ENCODE results near the gene TMEM91.
"Not testable (repeated sequence)": the region's sequence is repeated elsewhere in the genome, so short reads cannot be mapped to it uniquely, and the experiment has no call there.

The TMEM91 gene

DNA sequence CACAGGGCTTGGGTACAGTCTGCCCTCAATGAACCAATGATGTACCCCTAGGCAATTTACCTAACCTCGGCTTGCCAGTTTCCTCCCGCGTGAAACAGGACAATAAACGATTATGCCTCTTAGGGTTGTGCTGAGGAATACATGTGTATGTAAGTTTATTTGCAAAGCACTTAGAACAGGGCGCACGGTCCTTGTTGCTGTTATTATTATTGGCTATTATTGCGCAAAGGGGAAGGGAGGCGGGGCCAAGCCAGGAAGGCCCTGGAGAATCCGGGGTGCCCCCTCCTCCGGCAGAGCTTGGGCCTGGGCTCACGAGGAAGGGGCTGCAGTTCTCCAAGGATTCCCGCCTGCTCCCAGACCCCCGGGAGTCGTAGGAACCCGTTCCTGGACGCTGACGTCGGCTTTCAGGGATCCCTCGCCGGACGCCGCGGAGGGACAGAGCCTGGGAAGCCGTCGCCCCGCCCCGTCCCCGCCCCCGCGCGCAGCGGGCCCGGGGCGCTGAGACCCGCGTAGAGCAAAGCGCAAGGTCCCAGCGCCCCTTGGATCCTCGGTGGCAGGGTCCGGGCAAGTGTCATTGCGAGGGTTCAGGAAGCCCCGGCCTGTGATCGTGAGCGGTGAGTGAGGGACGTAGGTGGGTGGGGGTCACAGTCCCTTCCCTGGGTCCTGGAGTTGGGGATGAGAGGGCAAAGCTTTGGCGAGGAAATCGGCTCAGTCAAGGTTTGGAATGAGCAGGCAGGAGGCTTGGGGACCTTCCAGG lies at the start of gene TMEM91:
TMEM91 (plus strand) TSS at position 293 of the 757 bp plus-strand sequence. CDS start 1,777 bp downstream, outside the sequence.
- DNase-seq = no peak

DNA sequence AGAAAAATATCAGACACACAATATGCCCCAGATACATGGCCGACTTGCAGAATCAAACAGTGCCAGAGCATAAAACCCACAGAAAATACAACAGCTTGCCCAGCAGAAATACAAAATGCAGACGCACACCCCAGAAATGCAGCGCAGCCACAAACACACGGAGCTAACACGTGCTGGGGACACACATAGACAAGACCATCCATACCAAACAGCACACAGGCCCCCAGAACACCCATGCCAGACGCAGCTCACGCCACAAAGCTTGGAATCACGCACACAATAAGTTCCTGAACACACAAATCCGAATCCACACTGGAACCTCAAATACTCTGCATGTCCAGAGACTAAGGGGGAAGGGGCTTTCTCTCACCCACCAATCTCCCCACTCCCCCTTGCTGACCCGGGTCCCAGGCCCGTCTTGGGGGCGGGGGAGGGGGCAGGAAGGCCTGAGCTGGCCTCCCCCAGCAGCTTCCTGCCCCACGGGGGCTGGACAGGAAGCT lies 49.2 kb upstream of the TMEM91 start:
- DNase-seq = no peak

DNA sequence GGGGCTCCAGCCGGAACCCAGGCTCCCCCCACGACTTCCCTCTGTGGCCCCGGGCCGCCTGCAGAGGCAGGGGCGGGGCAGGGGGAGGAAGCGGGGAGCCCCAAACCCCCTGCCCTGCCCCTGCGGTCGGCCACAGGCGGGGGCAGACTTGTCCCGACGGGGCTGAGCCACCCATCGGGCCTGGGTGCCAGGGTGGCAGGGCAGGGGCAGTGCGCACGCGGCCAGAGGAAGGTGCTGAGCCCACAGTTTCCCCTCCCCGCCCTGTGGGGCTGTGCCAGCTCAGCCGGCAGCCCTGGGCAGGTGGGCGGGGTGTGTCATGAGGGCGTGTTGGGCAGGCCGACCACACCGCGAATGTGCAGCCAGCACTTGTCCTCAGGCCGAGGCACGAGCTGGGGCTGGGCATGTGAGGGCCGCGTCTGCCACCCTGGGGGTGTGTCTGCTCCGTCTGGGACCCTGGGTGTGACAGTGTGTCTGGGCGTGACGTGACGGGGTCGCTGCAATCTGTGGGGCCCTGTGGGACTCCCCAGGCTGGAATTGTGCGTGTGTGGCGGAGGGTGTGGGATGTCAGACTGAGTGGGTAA lies 48.7 kb upstream of the TMEM91 start:
- DNase-seq = peak; percentile 81 to 86

DNA sequence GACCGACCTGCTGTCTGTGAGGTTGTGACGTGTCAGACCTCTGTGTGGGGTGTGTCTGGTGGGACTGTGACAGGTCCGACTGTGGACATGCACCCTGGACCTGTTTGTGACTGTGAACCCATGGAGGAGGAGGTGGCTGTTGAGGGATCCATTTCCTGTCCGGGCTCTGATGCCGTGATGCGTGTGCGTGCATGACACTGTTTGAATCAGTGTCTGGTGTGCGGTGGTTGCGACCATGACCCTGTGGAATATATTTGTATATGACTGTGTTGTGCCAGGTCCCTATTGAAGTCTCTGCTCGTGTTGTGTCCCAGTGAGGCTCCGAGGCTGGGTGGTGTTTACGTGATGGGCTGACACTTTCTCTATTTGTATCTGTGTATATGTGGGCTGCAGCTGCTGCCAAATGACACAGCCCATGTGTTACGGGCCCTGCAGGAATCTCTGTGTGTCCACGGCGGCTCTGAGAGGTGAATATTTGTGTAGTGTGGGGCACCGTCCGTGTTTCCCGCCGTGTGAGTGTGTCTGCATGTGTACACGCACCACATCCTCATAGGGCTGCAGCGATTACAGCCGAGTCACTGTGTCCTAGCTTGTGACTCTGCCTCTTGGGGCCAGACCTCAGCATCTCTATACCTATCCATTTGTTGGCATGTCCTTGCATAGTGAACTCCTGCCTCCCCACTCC lies 48.0 kb upstream of the TMEM91 start:
- DNase-seq = no peak

DNA sequence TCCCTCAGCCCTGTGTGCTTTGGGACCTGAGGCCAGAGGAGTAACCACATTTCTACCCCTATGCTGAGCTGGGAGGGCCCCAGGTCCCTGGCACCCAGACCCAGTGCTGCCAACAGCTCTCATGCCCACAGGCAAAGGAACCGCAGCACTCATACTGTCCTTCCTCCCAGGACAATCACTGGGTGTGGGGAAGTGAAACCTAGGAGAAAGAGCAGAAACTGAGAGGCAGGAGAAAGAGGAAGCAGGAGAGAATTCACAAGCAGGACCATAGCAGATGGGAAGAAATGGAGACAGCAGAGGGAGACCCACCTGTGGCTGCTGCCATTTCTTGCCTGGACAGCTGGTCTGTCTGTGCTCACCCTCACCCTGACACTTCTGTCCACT lies 47.5 kb upstream of the TMEM91 start:
- DNase-seq = no peak

DNA sequence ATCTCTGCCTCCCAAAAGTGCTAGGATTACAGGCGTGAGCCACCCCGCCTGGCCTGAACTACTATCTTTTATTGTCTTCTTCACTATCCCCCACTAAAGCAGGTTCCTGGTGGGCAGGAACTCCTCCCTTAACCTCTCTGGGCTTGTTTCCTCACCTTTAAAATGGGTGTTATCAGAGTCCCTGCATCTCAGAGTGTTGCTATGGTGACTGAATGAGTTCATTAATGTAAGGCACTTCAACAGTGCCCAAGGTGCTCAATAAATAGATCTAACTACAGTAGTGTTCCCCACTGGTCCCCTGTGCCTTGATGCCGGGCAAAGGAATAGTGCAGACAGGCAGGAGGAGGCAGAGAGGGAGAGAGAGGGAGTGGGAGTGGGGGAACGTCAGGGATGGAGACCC lies 45.9 kb upstream of the TMEM91 start:
- DNase-seq = no peak

DNA sequence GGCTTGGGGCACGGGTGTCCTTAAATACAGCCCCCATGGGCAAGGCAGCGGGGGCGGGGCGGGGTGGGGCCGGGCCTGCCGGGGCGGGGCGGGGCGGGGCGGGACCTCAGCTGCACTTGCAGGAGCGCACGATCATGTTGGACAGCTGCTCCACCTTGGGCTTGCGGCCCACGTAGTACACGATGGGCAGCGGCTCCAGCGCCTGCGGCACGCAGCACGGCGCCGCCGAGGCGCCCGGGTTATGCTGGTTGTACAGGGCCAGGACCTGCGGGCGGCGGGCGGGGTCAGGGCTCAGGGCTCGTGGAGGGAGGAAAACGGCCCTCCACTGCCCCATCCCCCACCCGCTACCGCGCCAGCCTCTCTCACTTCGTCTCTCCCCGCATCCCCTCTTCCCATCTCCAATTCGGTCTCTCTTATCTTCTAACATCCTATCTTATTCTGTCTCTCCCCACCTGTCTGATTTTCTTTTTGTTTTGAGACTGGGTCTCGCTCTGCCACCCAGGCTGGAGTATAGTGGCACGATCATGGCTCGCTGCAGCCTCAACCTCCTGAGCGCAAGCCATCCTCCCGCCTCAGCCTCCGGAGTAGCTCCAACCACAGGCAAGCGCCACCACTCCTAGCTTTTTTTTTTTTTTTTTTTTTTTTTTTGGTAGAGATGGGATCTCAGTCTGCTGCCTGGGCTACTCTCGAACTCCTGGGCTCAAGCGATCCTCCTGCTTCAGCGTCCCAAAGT lies 45.2 kb upstream of the TMEM91 start:
- DNase-seq = no peak

DNA sequence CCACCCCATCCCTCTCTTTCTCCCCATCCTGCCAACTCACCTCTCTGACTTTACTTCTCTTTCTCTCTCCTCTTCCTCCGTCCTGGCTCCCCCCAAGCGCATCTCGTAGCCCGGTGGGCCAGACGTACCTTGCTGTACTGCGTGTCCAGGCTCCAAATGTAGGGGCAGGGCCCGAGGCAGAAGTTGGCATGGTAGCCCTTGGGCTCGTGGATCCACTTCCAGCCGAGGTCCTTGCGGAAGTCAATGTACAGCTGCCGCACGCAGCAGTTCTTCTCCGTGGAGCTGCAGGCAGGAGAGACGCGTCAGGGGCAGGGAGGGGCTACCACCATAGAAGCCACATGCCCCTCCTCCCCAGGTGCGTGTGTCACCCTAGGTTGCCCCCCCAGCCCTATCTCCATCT lies 44.3 kb upstream of the TMEM91 start:
- no peak for DNase-seq

DNA sequence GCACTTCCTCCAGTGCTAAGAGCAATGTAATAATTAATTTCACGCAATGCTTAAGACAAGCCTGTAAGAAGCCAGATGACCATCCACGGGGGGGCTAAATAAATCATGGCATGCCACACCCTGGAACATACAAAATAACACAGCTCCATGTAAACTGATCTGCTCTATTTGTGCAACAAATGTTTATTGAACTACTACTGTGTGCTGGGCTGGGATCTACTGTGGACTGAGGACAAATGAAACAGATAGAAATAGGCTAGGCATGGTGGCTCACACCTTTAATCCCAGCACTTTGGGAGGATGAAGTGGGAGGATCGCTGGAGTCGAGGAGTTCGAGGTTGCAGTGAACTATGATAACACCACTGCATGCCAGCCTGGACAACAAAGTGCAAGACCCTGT lies 43.9 kb upstream of the TMEM91 start:
- no peak for DNase-seq

DNA sequence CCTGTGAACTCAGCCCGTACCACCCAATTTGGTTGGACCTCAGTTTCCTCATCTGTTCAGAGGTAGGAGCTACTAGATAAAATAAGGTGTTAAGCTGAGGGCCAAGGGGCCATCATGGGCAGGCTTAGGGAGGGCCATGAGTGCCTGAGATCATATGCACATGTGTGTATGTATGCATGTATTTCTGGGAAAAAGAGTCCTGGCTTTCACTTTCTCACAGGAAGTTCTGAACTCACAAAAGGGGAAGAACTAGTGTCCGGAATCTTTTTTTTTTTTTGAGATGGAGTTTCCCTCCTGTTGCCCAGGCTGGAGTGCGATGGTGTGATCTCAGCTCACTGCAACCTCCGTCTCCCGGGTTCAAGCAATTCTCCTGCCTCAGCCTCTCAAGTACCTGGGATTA lies 41.5 kb upstream of the TMEM91 start:
- DNase-seq = no peak

DNA sequence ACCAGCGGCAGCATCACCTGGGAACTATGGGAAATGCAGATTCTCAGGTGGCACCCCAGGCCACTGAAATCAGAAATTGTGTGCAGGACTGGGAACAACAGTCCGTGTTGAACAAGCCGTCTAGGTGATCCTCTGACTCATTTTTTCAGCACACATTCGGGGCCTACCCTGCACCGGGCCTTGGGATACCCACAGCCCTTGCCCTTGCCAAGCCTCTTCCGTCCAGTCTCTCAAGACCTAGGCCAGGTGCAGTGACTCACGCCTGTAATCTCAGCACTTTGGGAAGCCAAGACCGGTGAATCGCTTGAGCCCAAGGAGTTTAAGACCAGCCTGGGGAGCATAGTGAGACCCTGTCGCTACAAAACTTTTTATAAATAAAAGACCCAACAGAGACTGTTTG lies 40.9 kb upstream of the TMEM91 start:
- DNase-seq = no peak

DNA sequence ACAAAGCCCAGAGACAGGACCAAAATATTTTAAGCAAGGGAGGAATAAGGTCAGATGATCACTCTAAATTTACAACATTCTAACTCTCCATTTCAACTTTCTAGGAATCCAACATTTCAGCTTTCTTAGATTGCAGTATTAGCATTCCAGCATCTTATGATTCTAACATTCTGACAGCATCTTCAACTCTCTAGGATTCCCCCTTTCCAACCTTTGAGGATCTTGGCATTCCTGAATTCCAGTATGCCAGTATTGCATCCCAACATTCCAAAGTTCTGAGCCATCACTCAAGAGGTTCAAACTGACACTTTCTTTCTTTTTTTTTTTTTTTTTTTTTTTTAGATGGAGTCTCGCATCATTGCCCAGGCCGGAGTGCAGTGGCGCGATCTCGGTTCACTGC lies 36.4 kb upstream of the TMEM91 start:
- DNase-seq = no peak

DNA sequence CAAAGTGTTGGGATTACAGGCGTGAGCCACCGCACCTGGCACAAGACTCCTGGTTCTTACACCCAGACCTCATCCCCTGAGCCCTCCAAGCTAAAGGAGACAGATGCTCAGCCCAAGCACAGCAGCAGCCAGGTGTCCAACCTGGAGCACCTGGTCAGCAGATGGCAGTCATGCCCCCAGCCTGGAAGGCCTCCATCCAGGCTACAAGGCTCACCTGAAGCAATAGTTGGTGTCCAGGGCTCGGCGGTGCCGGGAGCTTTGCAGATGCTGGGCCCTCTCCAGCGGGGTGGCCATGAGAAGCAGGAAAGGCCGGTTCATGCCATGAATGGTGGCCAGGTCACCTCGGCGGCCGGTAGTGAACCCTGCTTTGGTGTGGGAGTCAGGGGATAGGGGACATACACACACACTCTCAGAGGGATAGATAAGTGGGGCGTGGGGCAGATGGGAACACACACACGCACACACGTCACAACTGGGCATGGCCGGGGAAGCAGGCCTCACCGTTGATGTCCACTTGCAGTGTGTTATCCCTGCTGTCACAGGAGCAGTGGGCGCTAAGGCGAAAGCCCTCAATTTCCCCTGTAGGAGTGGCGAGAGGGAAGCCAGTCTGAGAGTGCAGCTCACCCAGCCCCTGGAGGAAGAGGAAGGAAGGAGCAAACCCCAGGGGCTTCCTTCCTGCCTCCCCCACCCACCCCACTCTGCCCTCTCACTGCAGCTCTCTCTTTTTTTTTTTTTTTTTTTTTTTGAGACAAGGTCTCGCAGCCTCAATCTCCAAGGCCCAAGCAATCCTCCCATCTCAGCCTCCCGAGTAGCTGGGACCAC lies 34.5 kb upstream of the TMEM91 start:
- no peak for DNase-seq

DNA sequence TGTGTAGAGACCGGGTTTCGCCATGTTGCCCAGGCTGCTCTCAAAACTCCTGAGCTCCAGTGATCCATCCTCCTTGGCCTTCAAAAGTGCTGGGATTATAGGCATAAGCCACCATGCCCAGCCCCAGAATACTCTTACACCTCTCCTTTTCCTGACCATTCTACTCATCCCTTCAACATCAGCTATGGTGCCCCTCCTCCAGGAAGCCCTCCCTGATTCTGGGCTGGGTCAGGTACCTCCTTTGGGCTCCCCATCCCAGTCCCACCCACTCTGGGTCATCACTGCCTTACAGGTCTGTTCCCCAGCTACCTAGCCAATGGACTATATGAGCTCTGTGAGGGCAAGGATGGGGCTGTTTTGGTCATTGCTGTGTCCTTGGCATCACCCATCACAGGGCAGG lies 32.2 kb upstream of the TMEM91 start:
- no peak for DNase-seq

DNA sequence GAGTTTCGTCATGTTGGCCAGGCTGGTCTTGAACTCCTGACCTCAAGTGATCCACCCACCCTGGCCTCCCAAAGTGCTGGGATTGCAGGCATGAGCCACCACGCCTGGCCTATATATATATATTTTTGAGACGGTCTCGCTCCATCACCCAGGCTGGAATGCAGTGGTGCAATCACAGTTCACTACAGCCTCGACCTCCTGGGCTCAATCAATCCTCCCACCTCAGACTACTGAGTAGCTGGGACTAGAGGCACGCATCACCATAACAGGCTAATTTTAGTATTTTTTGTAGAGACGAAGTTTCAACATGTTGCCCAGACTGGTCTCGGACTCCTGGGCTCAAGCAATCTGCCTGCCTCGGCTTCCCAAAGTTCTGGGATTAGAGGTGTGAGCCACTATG lies 29.4 kb upstream of the TMEM91 start:
- DNase-seq = not testable (repeated sequence)

DNA sequence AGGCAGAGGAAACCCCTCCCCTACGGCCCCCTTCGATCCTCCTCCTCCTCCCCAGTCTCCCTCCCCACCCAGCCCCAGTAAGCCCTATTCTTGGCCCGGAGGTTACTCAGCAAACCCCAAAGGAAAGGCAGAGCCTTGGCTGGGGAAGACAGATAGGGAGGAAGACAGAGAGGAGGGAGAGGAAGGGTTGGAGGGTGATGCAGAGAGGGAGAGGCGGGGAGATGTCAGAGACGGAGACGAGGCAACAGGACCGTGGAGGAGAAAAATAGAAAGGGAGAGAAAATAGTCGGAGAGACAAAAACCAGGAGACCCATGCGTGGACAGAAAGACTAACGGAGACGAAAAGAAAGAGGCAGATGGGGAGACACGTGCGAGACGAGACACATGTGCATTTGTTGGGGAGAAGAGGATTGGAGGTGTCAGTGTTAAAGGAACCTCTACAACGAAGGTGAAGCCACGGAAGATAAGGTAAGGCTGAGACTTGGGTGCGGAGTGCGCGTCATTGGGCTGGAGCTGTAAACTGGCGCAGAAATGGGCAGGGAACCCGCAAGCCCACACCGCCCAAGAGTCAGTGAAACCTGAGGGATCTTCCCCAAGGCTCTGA lies 25.5 kb upstream of the TMEM91 start:
- DNase-seq = no peak

DNA sequence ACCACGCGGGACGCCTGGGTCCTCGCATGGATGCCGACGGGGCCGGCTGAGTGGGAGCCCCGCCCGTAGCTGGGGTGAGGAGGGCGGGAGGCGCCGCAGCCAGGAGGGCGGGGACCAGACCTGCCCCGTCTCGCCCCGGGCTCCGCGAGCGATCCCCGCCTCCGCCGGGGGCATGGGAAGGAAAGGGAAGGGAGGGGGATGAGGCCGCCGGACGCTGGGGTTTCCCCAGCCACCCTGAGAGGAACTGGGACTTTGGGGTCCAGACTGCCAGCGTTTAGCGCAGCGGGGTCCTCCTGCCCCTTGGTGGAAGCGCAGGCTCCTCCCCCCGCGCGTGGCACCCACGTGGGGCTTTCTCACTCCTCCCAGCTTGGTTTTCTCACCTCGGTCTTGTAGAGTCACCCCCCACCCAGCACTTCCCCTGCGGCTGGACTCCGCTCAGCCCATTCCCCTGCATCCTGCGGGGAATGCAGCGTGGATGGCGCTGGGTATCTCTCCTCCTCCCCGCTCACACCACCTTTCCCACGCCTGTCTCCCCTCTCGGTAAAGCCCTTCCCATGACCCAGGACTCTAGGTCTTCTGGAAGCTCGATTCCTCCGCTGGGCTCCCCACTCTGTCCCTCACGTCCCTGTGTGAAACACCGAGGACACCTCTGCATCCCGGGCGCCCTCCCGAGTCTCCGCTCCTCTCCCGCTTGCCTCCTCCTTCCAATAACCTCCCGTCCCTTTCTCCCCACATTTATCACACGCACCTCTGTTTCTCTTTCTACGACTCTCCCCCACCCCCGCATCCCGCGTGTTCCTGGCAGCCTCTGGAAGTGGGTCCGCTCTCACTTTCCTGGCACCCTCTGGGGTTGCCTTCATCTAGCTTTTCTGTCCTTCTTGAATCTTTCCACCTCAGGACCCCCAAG lies 24.7 kb upstream of the TMEM91 start:
- DNase-seq = peak; percentile 82 to 84

DNA sequence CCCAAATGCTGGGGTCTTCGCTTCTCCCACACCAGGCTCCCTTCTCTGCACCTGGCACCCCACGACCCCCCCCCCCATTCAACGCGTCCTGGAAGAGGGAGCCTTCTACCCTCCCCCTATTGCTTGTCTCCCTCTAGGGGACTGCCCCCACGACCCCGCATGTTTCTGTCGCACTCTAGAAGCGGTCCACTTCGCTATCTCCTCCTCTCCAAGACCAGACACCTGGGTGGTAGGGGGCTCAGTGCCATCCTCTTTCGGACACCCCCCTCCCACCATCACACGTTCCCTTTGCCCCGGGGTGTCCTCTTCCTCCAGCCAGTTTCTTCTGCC lies 24.1 kb upstream of the TMEM91 start:
- DNase-seq = no peak

DNA sequence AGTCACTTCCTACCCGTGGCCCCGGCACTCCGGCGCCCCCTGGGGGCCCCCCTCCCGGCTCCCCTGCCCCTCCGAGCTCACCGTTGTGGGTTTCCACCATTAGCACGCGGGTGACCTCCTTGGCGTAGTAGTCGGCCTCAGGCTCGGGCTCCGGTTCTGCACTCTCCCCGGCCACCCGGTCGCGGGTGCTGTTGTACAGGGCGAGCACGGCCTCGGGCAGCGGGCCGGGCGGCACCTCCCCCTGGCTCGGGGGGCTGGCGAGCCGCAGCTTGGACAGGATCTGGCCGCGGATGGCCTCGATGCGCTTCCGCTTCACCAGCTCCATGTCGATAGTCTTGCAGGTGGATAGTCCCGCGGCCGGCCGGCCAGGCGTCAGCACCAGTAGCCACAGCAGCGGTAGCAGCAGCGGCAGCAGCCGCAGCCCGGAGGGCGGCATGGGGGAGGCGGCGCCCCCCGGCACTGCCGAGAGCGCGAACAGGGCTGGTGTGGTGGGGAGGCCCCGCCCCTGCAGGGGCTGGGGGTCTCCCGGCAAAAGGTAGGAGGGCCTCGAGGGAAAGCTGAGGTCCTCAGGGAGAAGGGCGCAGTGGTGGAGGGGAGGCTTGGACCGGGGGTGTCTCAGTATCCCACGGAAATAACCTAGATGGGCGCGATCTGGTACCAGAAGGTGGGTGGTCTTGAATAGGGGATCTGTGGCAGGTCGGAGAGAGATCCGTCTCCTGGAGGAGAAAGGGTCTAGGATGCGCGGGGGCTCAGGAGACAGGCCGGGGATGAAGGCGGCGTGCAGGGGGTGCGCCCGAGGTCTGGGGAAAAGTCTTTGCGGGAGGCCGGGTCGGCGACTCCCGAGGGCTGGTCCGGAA lies 23.5 kb upstream of the TMEM91 start:
- DNase-seq = peak; percentile 76 to 77
